HG03025 (cell line): ENCODE measurements around the gene MT1HL1.
A peak's percentile ranks its signal among the peaks of the same experiment; 100 is the strongest.

Experiments
- ATAC-seq: cut with Tn5 transposase; IDR thresholded peaks from one replicate; pipeline ENCODE4 v1.9.1; 2021; ENCODE audit warnings: mild to moderate bottlenecking, moderate library complexity; ENCODE audit not compliant: unreplicated experiment, low FRiP score

The MT1HL1 gene

DNA sequence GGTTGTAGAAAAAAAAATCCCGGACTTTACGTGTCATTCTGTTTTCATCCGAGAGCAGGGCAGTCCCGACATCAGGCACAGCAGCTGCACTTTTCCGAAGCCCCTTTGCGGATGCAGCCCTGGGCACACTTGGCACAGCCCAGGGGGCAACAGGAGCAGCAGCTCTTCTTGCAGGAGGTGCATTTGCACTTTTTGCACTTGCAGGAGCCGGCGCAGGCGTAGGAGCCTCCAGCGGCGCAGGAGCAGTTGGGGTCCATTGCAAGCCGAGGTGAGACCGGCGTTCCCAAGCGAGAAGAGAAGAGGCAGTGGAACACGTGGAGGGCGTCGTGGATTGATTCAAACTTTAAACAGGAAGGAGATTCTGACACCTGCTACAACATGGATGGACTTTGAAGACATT, at the start of gene MT1HL1:
Gene MT1HL1 (minus strand): TSS at position 326 of the 400 bp plus-strand sequence. CDS start 69 bp downstream, at position 257.
- ATAC-seq = no peak

- no peak for ATAC-seq
These were observed 46.7 kb upstream of the MT1HL1 start for GRCh38 chr1:237050915-237051314.

DNA sequence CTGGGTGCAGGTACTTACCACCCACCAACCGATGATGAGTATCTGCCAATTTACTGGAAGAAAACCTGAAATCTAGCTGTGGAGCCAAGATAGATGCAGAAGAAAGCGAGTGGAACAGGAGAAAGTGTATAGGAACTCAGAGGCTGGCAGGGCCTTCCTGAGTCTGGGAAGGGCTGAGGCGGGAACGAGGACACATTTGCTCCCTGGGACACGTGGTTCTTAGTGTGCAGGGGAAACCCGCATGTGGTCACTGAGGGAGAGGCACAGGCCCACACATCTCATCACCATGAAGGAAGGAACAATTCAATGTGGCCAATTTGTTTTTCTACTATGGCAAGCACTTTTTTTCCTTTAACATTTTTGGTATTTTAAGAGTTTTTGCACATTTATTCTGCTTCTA, 45.9 kb upstream of the MT1HL1 start:
- ATAC-seq = no peak

DNA sequence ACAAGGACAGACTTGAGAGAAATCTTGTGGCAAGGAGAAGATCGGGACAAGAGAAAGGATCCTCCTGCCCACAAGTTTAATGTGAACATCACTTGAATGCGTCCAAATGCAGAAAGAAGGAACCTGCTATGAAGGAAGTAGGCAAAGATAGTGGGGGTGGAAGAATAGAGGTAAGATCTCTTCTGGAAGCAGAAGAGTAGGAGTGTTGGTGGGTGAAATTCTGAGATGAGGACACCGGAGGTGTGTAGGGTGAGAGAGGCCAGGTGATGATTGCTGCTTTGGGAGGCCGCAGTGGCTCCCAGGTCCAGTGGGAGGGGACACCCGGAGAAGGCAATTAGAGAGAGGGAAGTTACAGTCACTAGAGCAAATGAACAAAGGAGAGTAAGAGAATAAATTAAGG, 44.6 kb upstream of the MT1HL1 start:
- ATAC-seq = no peak

DNA sequence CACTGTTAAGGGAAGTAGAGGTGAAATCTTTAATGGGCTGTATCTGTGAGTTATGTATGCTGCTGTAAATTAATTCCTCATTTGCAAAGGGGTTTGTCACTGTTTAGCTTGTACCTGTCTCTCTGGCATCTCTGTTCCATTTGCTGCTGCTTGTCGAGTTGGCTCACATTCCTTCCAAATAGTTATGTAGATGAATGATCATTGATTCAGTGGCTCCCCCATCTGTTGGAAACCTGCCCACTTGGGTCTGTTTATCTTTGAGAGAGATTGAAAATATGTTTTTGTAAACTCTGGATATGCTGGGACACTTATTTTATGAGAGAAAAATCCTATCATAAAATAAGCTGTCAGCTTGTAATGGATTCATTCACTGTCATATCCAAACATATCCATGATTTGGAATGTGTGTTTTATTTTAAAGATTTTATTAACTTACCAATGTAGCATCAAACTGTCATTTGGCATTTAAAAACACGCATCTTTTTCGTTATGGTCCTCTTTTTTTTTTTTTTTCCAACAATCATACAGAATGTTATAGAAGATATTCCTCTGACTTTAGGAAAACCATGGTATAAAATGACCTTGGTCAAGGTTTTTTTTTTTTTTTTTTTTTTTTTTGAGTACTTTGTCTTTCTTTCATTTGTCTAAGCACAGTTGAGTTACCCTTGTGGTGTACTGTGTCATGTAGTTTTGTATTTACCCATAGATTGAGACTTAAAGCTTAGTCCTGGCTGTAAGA, 41.2 kb upstream of the MT1HL1 start:
- ATAC-seq = no peak

DNA sequence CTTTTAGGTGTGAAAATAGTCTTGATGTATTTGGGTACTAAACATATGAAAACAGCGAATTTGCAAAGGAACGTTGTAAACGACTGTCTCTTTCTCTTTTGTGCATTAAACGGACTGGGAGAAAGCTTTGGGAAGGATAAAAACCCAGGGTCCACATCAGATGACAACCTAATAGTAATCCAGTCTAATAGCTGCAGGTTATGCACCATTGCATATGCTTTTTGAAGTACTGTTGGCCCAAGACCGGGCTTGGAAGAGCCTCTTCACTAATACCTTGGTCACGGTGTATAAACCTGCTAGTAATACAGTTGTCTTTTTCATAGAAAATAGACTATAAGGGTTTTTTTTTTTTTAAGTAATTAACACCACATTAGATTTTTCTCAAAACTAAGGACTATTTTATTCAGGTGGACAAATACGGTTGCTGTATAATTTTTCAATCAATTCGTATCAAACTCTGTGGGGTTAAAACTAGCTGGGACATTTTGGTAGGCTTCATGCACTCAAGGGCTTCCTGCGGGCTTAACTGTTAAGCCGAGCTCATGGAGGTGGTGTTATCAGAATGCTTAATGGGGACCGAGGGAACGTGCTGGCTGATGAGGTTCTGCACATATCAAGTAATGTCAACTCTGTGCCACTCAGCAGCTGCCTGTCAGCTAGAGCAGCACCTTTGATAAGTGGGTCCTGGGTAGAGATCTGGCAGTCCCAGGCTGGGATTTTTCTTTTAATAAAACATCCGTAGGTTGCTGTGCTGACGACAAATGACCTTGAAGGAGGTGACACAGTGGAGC, 39.8 kb upstream of the MT1HL1 start:
- ATAC-seq = no peak

GRCh38 chr1:237042892-237043576, 38.8 kb upstream of the MT1HL1 start:
- no peak for ATAC-seq

DNA sequence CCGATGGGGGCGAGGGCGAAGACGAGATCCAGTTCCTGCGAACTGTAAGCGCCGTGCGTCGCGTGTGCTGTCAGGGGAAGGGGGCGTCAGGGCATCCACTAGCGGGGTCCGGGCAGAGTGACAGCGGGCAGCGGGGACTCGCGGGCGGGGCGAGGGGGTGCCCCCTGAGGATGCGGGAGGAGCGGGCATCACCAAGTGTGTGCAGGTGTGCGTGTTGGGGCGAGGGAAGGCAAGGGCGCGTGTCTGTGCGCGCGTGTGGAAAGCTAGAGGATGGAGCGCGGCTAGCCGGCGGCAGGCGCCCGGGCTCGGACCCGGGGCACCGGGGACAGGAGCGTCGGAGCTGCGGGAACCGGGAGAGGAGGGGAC, 38.3 kb upstream of the MT1HL1 start:
- no peak for ATAC-seq

GRCh38 chr1:237041795-237042525, 37.7 kb upstream of the MT1HL1 start, which contains the start of gene RYR2:
TSS of gene RYR2 (plus strand) at chr1:237042184. CDS start at chr1:237042522, 338 bp downstream.
- ATAC-seq = no peak

DNA sequence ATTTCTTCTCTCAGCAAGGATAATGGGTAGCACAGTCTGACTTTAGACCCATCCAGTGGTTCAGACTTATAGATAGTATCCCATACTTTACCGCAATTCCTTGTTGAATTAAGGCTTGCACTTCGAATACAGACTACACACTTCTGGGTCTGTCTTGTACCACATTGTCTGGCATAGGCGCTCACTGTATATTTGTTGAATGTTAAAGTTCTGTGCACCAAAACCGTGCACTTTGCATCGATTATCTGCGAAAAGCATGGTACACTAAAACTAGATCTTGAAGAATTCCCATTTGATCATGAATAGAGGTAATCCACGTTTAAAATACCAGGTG, 37.2 kb upstream of the MT1HL1 start:
- no peak for ATAC-seq

DNA sequence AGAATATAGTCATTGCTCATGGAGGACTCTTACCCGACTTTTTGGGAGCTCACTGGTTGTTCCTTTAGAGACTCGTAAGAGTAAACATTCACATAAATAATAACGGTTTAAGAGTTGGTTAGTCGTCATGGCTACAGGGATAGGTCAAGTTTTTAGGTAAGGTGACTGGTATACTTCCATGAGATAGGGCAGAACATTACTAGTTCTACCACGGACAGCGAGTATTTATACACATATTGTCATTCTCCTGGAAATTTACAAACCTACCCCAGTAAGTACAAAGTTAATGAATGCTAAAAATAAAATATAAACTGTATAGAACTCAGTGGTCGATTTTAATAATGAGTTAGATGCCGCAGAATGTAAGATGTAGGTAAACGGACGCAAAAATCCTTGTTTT, 36.6 kb upstream of the MT1HL1 start:
- no peak for ATAC-seq

GRCh38 chr1:237038211-237038610, 34.0 kb upstream of the MT1HL1 start:
- no peak for ATAC-seq

DNA sequence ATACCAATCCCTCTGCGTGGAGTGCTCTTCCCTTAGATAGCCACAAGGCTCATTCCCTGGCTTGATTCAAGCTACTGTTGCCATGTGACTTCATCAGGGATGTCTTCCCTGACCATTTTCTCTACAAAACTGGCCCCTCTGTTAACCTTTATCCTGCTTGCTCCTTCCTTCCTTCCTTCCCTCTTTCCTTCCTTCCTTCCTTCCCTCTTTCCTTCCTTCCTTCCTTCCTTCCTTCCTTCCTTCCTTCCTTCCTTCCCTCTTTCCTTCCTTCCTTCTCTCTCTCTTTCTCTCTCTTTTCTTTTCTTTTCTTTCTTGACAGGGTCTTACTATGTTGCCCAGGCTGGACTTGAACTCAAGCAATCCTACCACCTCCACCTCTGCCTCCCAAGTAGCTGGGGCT, 31.5 kb upstream of the MT1HL1 start:
- ATAC-seq = no peak

DNA sequence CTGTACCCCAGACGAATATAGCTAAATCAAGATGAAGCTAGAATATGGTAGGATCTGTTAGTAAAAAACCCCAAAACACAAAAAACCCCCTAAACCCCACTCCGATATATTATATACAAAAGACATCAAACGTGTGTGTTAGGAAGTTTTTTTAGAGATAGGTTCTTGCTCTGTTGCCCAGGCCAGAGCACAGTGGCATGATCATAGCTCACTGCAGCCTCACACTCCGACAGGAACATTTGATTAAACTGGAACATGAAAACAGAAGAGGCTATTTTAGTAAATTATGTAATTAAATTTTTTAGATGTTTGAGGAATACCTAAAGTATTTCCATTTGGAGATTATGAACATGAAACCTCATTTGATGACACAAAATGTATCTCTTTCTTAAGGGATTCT, 29.6 kb upstream of the MT1HL1 start:
- no peak for ATAC-seq

DNA sequence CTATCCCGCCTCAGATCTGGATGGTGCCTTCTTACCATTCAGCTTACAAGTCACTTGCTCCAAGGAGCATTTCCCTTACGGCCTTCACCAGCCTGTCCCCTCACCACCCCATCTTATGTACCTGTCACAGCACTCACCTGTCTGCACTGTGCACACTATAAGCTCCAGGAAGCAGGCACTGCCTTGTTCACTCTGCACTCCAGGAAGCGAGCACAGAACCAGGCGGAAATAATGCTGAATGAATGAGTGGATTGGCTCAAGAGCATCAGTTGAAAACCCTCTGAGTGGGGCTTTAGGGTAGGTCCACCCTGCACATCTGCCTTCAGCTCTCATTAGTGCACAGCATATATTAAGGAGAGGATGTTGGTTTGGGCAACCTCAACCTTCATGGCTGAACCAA, 28.8 kb upstream of the MT1HL1 start:
- no peak for ATAC-seq

DNA sequence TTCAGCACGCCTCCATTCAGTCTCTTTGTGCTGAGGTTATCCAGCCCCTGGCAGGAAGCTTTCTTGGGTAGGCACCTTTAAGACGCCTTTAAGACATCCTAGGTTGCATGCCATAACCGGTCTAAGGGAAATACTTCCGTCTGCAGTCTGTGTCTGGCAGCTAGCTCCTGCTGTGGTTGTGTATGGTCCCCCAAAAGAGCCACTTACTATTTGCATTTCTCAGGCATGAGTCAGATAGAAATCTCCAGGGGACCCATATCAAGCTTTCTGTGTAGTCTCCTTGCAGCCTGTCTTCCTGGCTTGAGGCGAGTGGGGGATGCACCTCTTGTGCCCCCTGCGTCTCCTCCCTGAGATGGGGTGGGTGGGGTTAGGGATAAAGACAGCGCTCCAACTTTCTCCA, 27.8 kb upstream of the MT1HL1 start:
- peak; percentile 84 for ATAC-seq

DNA sequence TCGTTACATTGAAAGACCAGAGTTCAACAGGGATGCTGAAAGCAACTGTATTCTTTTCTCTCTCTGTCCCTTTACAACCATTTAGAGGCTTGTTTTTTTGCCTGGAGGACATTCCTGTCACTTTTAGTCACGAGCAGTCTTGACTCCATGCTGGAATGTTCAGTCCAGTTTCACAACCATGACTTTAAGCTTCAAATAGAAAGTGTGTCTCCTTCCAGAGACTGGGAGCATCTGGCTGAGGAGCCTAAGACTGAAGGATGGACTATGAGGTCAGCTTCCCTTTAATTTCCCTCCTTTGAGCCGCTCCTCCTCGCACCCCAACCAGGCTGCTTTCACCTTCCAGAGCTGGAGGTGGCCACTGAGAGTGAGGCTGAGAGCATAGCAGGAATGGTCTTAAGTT, 27.2 kb upstream of the MT1HL1 start:
- no peak for ATAC-seq

DNA sequence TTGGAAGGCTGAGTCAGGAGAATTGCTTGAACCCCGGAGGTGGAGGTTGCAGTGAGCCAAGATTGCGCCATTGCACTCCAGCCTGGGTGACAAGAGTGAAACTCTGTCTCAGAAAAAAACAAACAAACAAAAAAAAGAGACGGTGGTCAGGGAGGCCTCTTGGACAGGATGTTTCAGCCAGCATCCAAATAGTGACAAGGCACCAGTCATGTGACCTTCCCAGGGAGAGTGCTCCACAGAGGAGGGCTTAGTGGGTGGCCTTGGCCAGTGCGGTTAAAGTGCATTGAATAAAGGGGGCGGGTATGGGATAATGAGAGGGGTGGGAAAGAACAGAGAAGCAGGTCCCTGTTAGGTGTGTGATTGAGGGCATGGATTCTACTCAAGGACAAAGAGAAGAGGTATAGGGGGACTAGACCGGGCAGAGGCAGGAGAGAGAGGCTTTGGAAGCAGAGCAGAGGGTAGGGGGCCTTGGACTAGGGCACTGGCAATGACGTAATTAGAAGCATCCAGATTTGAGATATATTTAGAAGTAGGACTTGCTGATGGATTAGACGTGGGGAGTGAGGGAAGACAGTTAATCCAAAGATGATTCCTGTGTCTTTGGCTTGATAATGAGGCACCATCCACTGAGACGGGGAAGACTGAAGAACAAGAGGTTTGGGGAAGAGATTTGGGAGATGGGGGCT, 25.8 kb upstream of the MT1HL1 start:
- no peak for ATAC-seq

DNA sequence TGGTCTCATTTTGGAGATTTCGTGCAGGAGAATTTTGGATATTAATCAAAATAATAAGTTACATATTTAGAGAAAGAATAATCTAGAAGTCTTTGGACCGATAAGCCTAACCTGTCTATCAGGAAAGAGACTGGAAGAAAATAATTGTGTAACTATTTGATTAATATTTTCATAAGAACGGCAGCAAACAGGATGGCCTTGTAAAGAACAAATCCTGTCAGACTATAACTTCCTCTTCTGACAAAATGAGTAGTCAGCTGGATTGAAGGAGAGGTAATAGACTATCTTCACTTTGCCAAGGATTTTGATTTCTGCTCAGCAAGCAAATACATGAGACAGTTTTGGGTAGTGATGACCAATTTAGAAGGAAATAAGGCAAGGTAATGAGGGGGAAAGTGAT, 25.0 kb upstream of the MT1HL1 start:
- ATAC-seq = no peak

DNA sequence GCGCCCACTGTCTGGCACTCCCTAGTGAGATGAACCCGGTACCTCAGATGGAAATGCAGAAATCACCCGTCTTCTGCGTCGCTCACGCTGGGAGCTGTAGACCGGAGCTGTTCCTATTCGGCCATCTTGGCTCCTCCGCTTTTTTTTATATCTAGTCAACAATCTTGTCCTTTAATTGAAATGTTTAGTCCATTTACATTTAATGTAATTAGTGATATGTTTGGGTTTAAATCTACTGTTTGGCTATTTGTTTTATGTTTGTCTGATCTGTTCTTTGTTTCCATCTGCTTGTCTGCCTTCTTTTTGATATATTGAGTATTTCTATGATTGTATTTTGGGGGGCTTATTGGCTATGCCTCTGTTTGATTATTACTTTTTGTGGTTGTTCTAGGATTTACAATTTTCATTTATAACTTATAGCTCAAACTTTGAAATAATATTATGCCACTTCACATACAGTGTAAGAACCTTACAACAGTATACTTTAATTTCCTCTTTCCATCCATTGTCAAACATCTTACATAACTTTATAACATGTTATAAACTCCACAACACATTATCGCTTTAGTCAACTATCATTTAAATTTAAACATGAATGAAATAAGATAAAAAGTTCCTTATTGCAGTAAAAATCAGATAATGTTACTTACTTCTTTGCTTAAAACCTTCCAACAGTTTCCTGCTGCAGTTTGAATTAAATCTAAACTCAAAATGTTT, 21.3 kb upstream of the MT1HL1 start:
- ATAC-seq = no peak
